Transverse colon (tissue), 3 donors: Measurements from ENCODE around the gene NPR1.

Experiments
- POLR2A ChIP-seq: fragments of 450-650 bp; IDR thresholded peaks from one replicate; pipeline ENCODE4 v1.6.1; 2016; ENCODE audit warnings: antibody characterized with exemption, mild to moderate bottlenecking, moderate library complexity
- TF ChIP-seq, protein P1 (sequence below), 5 experiments: fragments of 200-600 bp in 3 of 5; fragments of 450-650 bp in 2 of 5; sonication (generic) in 3 of 5; IDR thresholded peaks; 1 replicate in 2 of 5; 2 replicates in 3 of 5; pipeline ENCODE4 v1.5.1; 2016 to 2017; ENCODE audit warnings: antibody characterized with exemption in 5 of 5, inconsistent platforms in 3 of 5, mild to moderate bottlenecking in 2 of 5, moderate library complexity in 1 of 5

DNA sequence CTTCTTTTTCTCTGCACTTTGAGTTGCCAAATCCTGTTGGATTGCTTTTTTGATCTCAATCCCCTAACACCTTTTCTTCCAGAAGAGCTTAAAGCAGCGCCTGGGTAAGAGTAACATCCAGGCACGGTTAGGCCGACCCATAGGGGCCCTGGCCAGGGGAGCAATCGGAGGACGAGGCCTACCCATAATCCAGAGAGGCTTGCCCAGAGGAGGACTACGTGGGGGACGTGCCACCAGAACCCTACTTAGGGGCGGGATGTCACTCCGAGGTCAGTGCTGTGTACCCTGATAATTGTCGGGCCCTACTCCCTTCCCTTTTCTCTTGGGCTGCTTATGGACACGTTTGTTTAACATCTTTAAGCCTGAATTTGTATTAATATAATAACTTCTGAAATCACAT lies 36.3 kb upstream of the NPR1 start:
- no peak for TF ChIP-seq POLR2A
- TF ChIP-seq, protein P1, sequence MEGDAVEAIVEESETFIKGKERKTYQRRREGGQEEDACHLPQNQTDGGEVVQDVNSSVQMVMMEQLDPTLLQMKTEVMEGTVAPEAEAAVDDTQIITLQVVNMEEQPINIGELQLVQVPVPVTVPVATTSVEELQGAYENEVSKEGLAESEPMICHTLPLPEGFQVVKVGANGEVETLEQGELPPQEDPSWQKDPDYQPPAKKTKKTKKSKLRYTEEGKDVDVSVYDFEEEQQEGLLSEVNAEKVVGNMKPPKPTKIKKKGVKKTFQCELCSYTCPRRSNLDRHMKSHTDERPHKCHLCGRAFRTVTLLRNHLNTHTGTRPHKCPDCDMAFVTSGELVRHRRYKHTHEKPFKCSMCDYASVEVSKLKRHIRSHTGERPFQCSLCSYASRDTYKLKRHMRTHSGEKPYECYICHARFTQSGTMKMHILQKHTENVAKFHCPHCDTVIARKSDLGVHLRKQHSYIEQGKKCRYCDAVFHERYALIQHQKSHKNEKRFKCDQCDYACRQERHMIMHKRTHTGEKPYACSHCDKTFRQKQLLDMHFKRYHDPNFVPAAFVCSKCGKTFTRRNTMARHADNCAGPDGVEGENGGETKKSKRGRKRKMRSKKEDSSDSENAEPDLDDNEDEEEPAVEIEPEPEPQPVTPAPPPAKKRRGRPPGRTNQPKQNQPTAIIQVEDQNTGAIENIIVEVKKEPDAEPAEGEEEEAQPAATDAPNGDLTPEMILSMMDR (IDR thresholded peaks at IDR 0.05), result no peak
